Endothelial cell (in vitro differentiated cells): ENCODE results near the gene P4HA3. TPM values are rescaled to one million over a fixed set of nuclear protein-coding genes. Genes with fewer than 3 reads are reported as not detected.

Experiments
- DNase-seq: peaks from one replicate; pipeline ENCODE4 v3.0.0; 2021; ENCODE audit warnings: low spot score
- H3K27ac Mint-ChIP-seq: one replicate; pipeline ENCODE4 v1.8.0; 2021; ENCODE audit warnings: mixed read lengths, inconsistent platforms; ENCODE audit not compliant: unreplicated experiment
- H3K27me3 Mint-ChIP-seq: one replicate; pipeline ENCODE4 v1.8.0; 2021; ENCODE audit warnings: mild to moderate bottlenecking, moderate library complexity, mixed read lengths, inconsistent platforms; ENCODE audit not compliant: unreplicated experiment
- H3K36me3 Mint-ChIP-seq: one replicate; pipeline ENCODE4 v1.8.0; 2021; ENCODE audit warnings: mild to moderate bottlenecking, low read depth, mixed read lengths, inconsistent platforms; ENCODE audit not compliant: unreplicated experiment
- H3K4me1 Mint-ChIP-seq: one replicate; pipeline ENCODE4 v1.8.0; 2021; ENCODE audit warnings: mild to moderate bottlenecking, mixed read lengths, inconsistent platforms; ENCODE audit not compliant: unreplicated experiment
- H3K4me3 Mint-ChIP-seq: one replicate; pipeline ENCODE4 v1.8.0; 2021; ENCODE audit warnings: mild to moderate bottlenecking, mixed read lengths, inconsistent platforms; ENCODE audit not compliant: unreplicated experiment
- H3K9me3 Mint-ChIP-seq: one replicate; pipeline ENCODE4 v1.8.0; 2021; ENCODE audit warnings: mixed read lengths, inconsistent platforms; ENCODE audit not compliant: unreplicated experiment
- CTCF ChIP-seq: fragments of 200-600 bp; sonication (generic); IDR thresholded peaks from one replicate; pipeline ENCODE4 v1.5.0; 2021; ENCODE audit warnings: antibody characterized with exemption; ENCODE audit not compliant: unreplicated experiment
- total RNA-seq: library from RNA; stranded (reverse); fragmentation: NEBNext Ultra II Directional; extraction: Animal tissue kit (Norgen Biotek cat#: 25700); gene quantifications from one replicate; pipeline ENCODE4 v1.2.1, GENCODE V29; 2021; ENCODE audit not compliant: unreplicated experiment

P4HA3 gene
- total RNA-seq, 1 donor from 2014 or later, result 0.64 TPM

DNA sequence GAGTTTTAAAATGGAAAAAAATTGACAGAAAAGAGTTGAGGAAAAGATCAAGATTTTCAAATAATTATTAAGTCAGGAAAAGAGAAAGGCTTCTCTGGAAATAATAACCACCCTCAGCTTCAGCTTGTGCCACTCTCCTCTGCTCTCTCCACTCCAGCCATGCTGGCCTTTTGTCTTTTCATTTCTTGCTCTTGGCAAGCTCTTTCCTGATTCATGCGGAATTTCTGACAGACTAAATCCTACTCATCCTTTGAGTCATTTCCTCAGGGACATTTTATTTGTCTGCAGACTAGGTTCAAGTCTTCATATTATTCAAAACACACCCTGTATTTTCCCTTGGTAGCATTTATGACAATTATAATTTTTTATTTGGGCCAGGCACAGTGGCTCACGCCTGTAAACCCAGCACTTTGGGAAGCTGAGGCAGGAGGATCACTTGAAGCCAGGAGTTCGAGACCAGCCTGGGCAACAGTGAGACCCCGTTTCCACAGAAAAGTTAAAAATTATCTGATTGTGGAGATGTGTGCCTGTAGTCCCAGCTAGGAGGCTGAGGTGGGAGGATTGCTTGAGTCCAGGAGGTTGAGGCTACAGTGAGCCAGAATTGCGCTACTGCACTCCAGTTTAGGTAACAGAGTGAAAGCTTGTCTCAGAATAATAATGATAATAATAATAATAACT is 7.8 kb upstream of the P4HA3 start:
- no peak overlapping the region for H3K4me3 Mint-ChIP-seq
- no peak overlapping the region for H3K27ac Mint-ChIP-seq
- peaks cover 5% of the 10 kb centered on the region for H3K9me3 Mint-ChIP-seq
- H3K27me3 Mint-ChIP-seq, result no peaks in the 10 kb centered on the region
- no peaks in the 10 kb centered on the region for H3K36me3 Mint-ChIP-seq
- DNase-seq, result no peak
- no peaks in the 10 kb centered on the region for H3K4me1 Mint-ChIP-seq
- TF ChIP-seq CTCF, result no peak

GRCh38 chr11:74318241-74318932 is 6.9 kb upstream of the P4HA3 start:
- Mint-ChIP-seq H3K4me1 (peaks cover 2% of the 10 kb centered on the region), H3K27ac (no peak overlapping the region), H3K9me3 (peaks cover 5% of the 10 kb centered on the region), H3K36me3 (no peaks in the 10 kb centered on the region), H3K4me3 (no peak overlapping the region), H3K27me3 (peaks cover 2% of the 10 kb centered on the region)
- DNase-seq, result no peak
- no peak for TF ChIP-seq CTCF

- peaks cover 6% of the 10 kb centered on the region for H3K4me1 Mint-ChIP-seq
- DNase-seq, result no peak
- H3K27me3 Mint-ChIP-seq, result peaks cover 5% of the 10 kb centered on the region
- peaks cover 4% of the 10 kb centered on the region for H3K36me3 Mint-ChIP-seq
- no peak for TF ChIP-seq CTCF
- H3K4me3 Mint-ChIP-seq, result no peak overlapping the region
- H3K9me3 Mint-ChIP-seq, result peaks cover 5% of the 10 kb centered on the region
- no peak overlapping the region for H3K27ac Mint-ChIP-seq
These were observed 5.5 kb upstream of the P4HA3 start for GRCh38 chr11:74316772-74317505.

DNA sequence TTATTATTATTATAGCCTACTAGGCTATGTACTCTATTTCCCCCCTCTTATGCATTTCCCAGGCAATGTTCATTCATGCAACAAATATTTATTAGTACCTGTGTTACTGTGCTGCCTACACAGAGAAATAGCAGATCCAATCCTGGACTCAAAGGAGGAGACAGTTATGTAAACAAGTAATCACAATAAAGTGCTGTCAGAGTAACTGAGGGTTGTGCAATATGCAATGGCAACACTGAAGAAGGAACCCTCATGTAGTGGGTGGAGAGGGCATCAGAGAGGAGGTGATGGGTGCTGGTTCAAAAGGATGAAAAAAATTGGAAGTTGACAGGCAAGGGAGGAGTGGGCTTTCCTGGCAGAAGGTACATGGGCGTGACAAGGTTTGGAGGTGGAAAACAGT is 886 bp upstream of the P4HA3 start:
- H3K27ac Mint-ChIP-seq, result no peak overlapping the region
- H3K4me1 Mint-ChIP-seq, result peaks cover 6% of the 10 kb centered on the region
- peak overlapping the region; percentile 43 for H3K4me3 Mint-ChIP-seq
- no peaks in the 10 kb centered on the region for H3K9me3 Mint-ChIP-seq
- no peak for TF ChIP-seq CTCF
- H3K36me3 Mint-ChIP-seq, result peaks cover 4% of the 10 kb centered on the region
- peaks cover 8% of the 10 kb centered on the region for H3K27me3 Mint-ChIP-seq
- DNase-seq, result no peak

GRCh38 chr11:74310857-74311256 is 583 bp downstream of the P4HA3 start:
- no peak overlapping the region for H3K4me3 Mint-ChIP-seq
- H3K27me3 Mint-ChIP-seq, result peaks cover 8% of the 10 kb centered on the region
- H3K27ac Mint-ChIP-seq, result no peak overlapping the region
- no peak for TF ChIP-seq CTCF
- peaks cover 6% of the 10 kb centered on the region for H3K4me1 Mint-ChIP-seq
- DNase-seq, result no peak
- H3K36me3 Mint-ChIP-seq, result peaks cover 4% of the 10 kb centered on the region
- H3K9me3 Mint-ChIP-seq, result no peaks in the 10 kb centered on the region
